Transverse colon (tissue), 3 donors: Measurements from ENCODE around the gene PRKG1.

Source experiments
- CTCF ChIP-seq, 5 experiments: fragments of 200-600 bp in 3 of 5; fragments of 450-650 bp in 2 of 5; sonication (generic) in 3 of 5; IDR thresholded peaks; 1 replicate in 2 of 5; 2 replicates in 3 of 5; pipeline ENCODE4 v1.5.1; 2016 to 2017; ENCODE audit warnings: antibody characterized with exemption in 5 of 5, inconsistent platforms in 3 of 5, mild to moderate bottlenecking in 2 of 5, moderate library complexity in 1 of 5
- EP300 ChIP-seq: sonication (generic); formaldehyde crosslinking; IDR thresholded peaks from one replicate; pipeline ENCODE4 v1.6.1; 2017; ENCODE audit warnings: antibody characterized with exemption, low read depth
- POLR2A ChIP-seq: fragments of 450-650 bp; IDR thresholded peaks from one replicate; pipeline ENCODE4 v1.6.1; 2016; ENCODE audit warnings: antibody characterized with exemption, mild to moderate bottlenecking, moderate library complexity

- no peak for TF ChIP-seq CTCF (IDR thresholded peaks at IDR 0.05)
- TF ChIP-seq EP300 = no peak
- TF ChIP-seq POLR2A = no peak
Measured at GRCh38 chr10:51031950-51032349, 42.3 kb upstream of the PRKG1 start.
